22Rv1 (cell line): ENCODE measurements around the gene PGLYRP2.

ENCODE experiments used
- H3K27ac ChIP-seq: fragments of 450-650 bp; 2 replicates; pipeline ENCODE4 v1.5.1; 2017
- CTCF ChIP-seq: fragments of 450-650 bp; IDR thresholded peaks from 2 replicates; pipeline ENCODE4 v1.5.1; 2017; ENCODE audit warnings: mild to moderate bottlenecking
- ZFX ChIP-seq: fragments of 450-650 bp; IDR thresholded peaks from 2 replicates; pipeline ENCODE4 v1.6.1; 2017; ENCODE audit warnings: antibody characterized with exemption, borderline replicate concordance

PGLYRP2 gene

DNA sequence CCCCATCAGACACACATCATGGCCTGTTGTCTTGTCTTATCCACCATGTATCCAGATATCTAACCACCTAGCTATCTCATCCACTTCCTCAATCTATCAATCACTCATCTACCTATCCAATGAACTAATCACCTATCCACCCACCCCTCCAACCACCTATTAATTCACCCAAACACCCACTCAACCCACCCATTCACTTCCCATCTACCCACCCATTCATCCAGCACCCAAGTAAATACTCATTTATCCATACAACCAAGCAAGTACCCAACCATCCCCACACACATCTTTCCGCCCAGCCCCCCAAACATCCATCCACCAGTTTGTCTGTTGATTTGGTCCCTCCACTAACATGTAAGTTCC lies 28.8 kb downstream of the PGLYRP2 start:
- no peak for TF ChIP-seq ZFX
- no peak for TF ChIP-seq CTCF
- peak overlapping the region; percentile 22; the same call in 1 of the 2 replicates for H3K27ac ChIP-seq

GRCh38 chr19:15449620-15450527 lies 29.4 kb downstream of the PGLYRP2 start, which contains the start of gene WIZ:
Gene WIZ (minus strand): TSS chr19:15449956. CDS start chr19:15448307, 1,649 bp downstream.
- H3K27ac ChIP-seq, result peak within 1 kb of the TSS; percentile 22; the same call in 1 of the 2 replicates
- TF ChIP-seq ZFX, result no peak
- no peak for TF ChIP-seq CTCF

DNA sequence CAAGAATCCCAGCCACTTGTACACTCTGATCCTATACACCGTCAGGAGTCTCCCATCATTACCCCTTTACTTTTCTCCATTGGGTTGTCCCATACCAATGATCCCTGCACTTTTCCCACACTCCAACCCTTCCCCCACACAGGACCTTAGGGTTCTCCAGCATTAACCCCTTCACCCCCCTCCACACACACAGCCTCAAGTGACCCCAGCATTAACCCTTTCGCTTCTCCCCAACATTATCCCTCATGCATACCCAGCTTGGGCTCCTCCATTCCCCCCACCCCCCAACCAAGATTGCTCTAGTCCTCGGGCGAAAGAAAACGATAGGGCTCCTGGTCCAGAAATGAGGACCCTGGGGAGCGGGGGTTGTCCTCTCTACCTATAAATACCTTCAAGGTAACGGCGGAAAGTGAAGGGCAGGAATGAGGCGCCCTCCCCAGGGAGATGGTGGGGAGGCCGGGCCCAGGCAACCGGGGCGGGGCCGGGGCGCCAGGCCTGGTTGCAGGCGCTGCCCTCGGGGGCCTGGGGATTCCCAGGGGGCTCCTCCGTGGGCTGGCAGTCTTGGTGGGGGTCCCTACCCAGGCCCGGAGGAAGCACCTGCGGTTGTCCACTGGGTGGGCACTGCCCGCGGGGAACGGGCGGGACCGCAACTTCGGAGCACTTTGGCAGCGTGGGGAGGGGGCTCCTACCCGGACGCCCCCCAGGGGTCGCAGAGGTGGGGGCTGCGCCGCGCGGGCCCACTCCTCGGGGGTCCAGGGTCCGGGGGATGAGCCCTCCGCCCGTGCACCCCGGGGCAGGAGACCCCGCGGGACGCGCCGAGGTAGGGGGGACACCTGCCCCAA lies 30.3 kb downstream of the PGLYRP2 start:
- H3K27ac ChIP-seq, result no peak overlapping the region
- TF ChIP-seq ZFX (no peak), CTCF (no peak)

DNA sequence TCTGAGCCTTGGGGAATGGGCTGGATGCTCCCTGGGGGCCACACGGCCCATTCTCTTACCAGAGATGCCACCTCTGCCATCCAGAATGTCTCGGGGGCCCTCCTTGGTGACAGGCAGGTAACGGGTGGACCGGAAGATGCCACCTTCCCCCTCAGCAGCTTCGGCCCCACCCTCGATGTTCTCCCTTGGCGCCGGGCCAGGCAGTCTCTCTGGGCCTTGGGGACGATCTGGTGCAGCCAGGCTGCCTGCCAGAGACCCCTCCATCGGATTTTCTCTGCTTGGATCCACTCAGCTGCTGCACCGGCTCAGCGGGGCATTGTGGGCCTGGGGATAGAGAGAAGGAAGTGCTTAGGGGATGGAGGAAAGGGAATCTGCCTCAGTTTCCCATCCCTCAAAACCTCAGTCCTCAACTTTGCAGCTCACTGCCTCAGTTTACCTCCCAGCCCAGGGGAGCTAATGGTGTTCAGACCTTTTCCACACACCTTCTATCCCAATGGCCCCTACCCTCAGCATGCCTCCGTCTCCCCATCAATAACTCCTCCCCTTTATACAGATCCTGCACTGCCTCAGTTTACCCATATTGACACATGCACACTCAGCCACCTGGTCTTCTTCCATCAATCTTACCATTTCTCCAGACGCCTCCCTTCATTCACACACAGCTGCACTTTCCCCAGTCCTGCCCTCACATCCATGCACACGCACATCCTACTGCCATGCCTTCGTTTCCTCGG lies 31.1 kb downstream of the PGLYRP2 start:
- TF ChIP-seq CTCF (no peak), ZFX (no peak)
- H3K27ac ChIP-seq, result no peak overlapping the region

- H3K27ac ChIP-seq, result no peak overlapping the region
- TF ChIP-seq ZFX (no peak), CTCF (no peak)
Observed at GRCh38 chr19:15447057-15447456, 32.2 kb downstream of the PGLYRP2 start.

DNA sequence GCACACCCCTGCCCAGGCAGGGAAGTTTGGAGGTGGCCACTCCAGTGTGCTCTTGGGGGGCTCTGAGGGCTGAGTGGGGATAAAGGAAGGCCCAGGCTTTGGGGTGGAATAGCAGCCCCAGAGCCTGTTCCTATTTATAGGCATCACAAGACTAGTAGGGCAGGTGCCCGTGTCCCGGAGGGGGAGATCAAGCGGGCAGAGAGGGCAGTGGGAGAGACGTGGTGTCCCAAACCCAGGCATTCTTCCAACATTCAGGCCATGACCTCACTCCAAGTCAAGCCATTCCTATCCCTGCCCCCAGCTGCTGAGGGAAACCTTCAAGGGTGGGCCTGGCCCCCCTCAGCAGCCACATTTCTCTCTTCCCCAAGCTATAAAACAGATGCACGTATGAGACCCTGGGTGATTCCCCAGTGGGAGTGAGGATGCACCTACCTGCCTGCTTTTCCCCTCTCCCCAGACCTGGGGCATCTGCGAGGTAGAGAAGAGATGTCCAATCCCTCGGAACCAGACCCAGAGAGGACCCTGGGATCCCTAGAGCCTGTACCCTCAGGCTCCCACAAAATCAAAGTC lies 33.4 kb downstream of the PGLYRP2 start:
- TF ChIP-seq ZFX, result no peak
- TF ChIP-seq CTCF, result no peak

More for the DNA sequence above, 33.4 kb downstream of the PGLYRP2 start:
- H3K27ac ChIP-seq, result no peak overlapping the region
